GM23338 (cell line): Measurements from ENCODE around the gene CARHSP1. TPM values are rescaled to one million over a fixed set of nuclear protein-coding genes. Genes with fewer than 3 reads are reported as not detected.

Source experiments
- ATAC-seq: fragments of 200-7000 bp; cut with Tn5 transposase; 3 replicates; pipeline ENCODE4 v1.9.1; 2020
- DNase-seq: peaks from one replicate; pipeline ENCODE4 v3.0.0-alpha.2; 2015; ENCODE audit warnings: low spot score
- H2AFZ ChIP-seq: fragments of 200-600 bp; sonication (generic); 2 replicates; pipeline ENCODE4 v1.8.0; 2016; ENCODE audit warnings: antibody characterized with exemption, mild to moderate bottlenecking, moderate library complexity
- H3F3A ChIP-seq: fragments of 200-600 bp; sonication (generic); replicated peaks from 2 replicates; pipeline ENCODE4 v1.8.0; 2017; ENCODE audit warnings: antibody characterized with exemption, mixed run types, low read depth
- H3K27ac ChIP-seq: fragments of 200-600 bp; sonication (generic); 2 replicates; pipeline ENCODE4 v1.6.1; 2016; ENCODE audit warnings: low read depth
- H3K27me3 ChIP-seq: fragments of 200-600 bp; sonication (generic); 2 replicates; pipeline ENCODE4 v1.8.0; 2016; ENCODE audit warnings: mild to moderate bottlenecking, mixed run types, moderate library complexity; ENCODE audit not compliant: insufficient read depth
- H3K36me3 ChIP-seq: fragments of 200-600 bp; sonication (generic); 2 replicates; pipeline ENCODE4 v1.8.0; 2016; ENCODE audit warnings: mild to moderate bottlenecking; ENCODE audit not compliant: insufficient read depth
- H3K4me1 ChIP-seq: fragments of 200-600 bp; sonication (generic); 2 replicates; pipeline ENCODE4 v1.8.0; 2016; ENCODE audit warnings: mild to moderate bottlenecking, moderate library complexity; ENCODE audit not compliant: insufficient read depth
- H3K4me2 ChIP-seq: fragments of 200-600 bp; sonication (generic); 2 replicates; pipeline ENCODE4 v1.7.1; 2017; ENCODE audit warnings: mixed run types
- H3K4me3 ChIP-seq: fragments of 200-600 bp; sonication (generic); 2 replicates; pipeline ENCODE4 v1.6.1; 2016; ENCODE audit warnings: mixed run types
- H3K79me2 ChIP-seq: fragments of 200-600 bp; sonication (generic); replicated peaks from 2 replicates; pipeline ENCODE4 v1.8.0; 2017; ENCODE audit warnings: mild to moderate bottlenecking; ENCODE audit not compliant: insufficient read depth
- H3K9me2 ChIP-seq: fragments of 200-600 bp; sonication (generic); 2 replicates; pipeline ENCODE4 v1.8.0; 2017; ENCODE audit not compliant: insufficient read depth
- H4K20me1 ChIP-seq: fragments of 200-600 bp; sonication (generic); replicated peaks from 2 replicates; pipeline ENCODE4 v1.8.0; 2017; ENCODE audit warnings: mild to moderate bottlenecking; ENCODE audit not compliant: insufficient read depth
- H3K27ac Mint-ChIP-seq: 2 replicates; pipeline ENCODE4 v1.8.0; 2020; ENCODE audit warnings: inconsistent platforms, mild to moderate bottlenecking, moderate library complexity, mixed read lengths
- H3K27me3 Mint-ChIP-seq: 3 replicates; pipeline ENCODE4 v1.8.0; 2022; ENCODE audit warnings: low read depth, mild to moderate bottlenecking, moderate library complexity, mixed read lengths, inconsistent platforms; ENCODE audit not compliant: insufficient read depth, poor library complexity
- H3K36me3 Mint-ChIP-seq: 3 replicates; pipeline ENCODE4 v1.8.0; 2021; ENCODE audit warnings: low read depth, mild to moderate bottlenecking, inconsistent platforms, moderate library complexity, mixed read lengths
- H3K4me1 Mint-ChIP-seq: 3 replicates; pipeline ENCODE4 v1.8.0; 2020; ENCODE audit warnings: mild to moderate bottlenecking, inconsistent platforms, mixed read lengths
- H3K4me3 Mint-ChIP-seq: 3 replicates; pipeline ENCODE4 v1.8.0; 2021; ENCODE audit warnings: moderate library complexity, mild to moderate bottlenecking, inconsistent platforms, mixed read lengths
- H3K9me3 Mint-ChIP-seq: 3 replicates; pipeline ENCODE4 v1.8.0; 2020; ENCODE audit warnings: moderate library complexity, mild to moderate bottlenecking, inconsistent platforms, mixed read lengths
- CREB1 ChIP-seq: fragments of 250-450 bp; sonication (Bioruptor Pico); IDR thresholded peaks from 2 replicates; pipeline ENCODE4 v1.5.0; 2020; ENCODE audit warnings: low read depth, mild to moderate bottlenecking, moderate library complexity
- JUNB ChIP-seq: IDR thresholded peaks from one replicate; pipeline ENCODE4 v1.6.1; 2016; ENCODE audit warnings: antibody characterized with exemption; ENCODE audit not compliant: unreplicated experiment
- NANOG ChIP-seq: IDR thresholded peaks from 2 replicates; pipeline ENCODE4 v1.6.1; 2016; ENCODE audit warnings: antibody characterized with exemption, borderline replicate concordance
- REST ChIP-seq: IDR thresholded peaks from one replicate; pipeline ENCODE4 v1.6.1; 2018; ENCODE audit warnings: antibody characterized with exemption; ENCODE audit not compliant: unreplicated experiment
- polyA plus RNA-seq: library from polyadenylated mRNA; unstranded; fragments of >200 nt; fragmentation: Nextera tagmentation; extraction: Ambion mirVana; gene quantifications from 2 replicates; pipeline ENCODE4 v1.2.1, GENCODE V29; 2016
- total RNA-seq: library from RNA; depleted of rRNA; stranded (reverse); fragments of >200 nt; shearing (Covaris generic); gene quantifications from 2 replicates; pipeline ENCODE4 v1.2.3, GENCODE V29; 2014
- TF ChIP-seq, protein P1 (sequence below): fragments of 250-450 bp; sonication (Bioruptor Pico); IDR thresholded peaks from 2 replicates; pipeline ENCODE4 v1.5.0; 2020; ENCODE audit warnings: mild to moderate bottlenecking, moderate library complexity
- TF ChIP-seq, protein P2 (sequence below), 2 experiments: fragments of 200-600 bp in 1 of 2; sonication (generic) in 1 of 2; conservative IDR thresholded peaks; 2 replicates each; pipeline versions ENCODE4 v1.5.1 to v1.6.1; 2016 to 2017; ENCODE audit warnings: antibody characterized with exemption in 2 of 2, low read depth in 2 of 2, mild to moderate bottlenecking in 2 of 2, moderate library complexity in 1 of 2

Gene CARHSP1
- total and polyA plus RNA-seq, 2 experiments from 2014 or later, result 286 to 339 TPM

- H3F3A ChIP-seq, result 0 out of 2 replicates have a peak, but pooled peaks cover 6% of the 10 kb centered on the region
- no peaks in the 10 kb centered on the region for H3K79me2 ChIP-seq
- Mint-ChIP-seq H3K27me3 (peaks cover 31% of the 10 kb centered on the region), H3K4me1 (peaks cover 15% of the 10 kb centered on the region), H3K27ac (no peak overlapping the region), H3K4me3 (no peak overlapping the region), H3K9me3 (no peaks in the 10 kb centered on the region), H3K36me3 (peaks cover 55% of the 10 kb centered on the region)
- no peak overlapping the region for H3K27ac ChIP-seq
- no peak for ATAC-seq
- DNase-seq, result no peak
- H3K4me3 ChIP-seq, result no peak overlapping the region
- H3K27me3 ChIP-seq, result no peaks in the 10 kb centered on the region
- no peak overlapping the region for H2AFZ ChIP-seq
- peaks cover 11% of the 10 kb centered on the region; the same call in 1 of the 2 replicates for H3K4me1 ChIP-seq
- no peak overlapping the region for H3K4me2 ChIP-seq
- TF ChIP-seq, protein P1, sequence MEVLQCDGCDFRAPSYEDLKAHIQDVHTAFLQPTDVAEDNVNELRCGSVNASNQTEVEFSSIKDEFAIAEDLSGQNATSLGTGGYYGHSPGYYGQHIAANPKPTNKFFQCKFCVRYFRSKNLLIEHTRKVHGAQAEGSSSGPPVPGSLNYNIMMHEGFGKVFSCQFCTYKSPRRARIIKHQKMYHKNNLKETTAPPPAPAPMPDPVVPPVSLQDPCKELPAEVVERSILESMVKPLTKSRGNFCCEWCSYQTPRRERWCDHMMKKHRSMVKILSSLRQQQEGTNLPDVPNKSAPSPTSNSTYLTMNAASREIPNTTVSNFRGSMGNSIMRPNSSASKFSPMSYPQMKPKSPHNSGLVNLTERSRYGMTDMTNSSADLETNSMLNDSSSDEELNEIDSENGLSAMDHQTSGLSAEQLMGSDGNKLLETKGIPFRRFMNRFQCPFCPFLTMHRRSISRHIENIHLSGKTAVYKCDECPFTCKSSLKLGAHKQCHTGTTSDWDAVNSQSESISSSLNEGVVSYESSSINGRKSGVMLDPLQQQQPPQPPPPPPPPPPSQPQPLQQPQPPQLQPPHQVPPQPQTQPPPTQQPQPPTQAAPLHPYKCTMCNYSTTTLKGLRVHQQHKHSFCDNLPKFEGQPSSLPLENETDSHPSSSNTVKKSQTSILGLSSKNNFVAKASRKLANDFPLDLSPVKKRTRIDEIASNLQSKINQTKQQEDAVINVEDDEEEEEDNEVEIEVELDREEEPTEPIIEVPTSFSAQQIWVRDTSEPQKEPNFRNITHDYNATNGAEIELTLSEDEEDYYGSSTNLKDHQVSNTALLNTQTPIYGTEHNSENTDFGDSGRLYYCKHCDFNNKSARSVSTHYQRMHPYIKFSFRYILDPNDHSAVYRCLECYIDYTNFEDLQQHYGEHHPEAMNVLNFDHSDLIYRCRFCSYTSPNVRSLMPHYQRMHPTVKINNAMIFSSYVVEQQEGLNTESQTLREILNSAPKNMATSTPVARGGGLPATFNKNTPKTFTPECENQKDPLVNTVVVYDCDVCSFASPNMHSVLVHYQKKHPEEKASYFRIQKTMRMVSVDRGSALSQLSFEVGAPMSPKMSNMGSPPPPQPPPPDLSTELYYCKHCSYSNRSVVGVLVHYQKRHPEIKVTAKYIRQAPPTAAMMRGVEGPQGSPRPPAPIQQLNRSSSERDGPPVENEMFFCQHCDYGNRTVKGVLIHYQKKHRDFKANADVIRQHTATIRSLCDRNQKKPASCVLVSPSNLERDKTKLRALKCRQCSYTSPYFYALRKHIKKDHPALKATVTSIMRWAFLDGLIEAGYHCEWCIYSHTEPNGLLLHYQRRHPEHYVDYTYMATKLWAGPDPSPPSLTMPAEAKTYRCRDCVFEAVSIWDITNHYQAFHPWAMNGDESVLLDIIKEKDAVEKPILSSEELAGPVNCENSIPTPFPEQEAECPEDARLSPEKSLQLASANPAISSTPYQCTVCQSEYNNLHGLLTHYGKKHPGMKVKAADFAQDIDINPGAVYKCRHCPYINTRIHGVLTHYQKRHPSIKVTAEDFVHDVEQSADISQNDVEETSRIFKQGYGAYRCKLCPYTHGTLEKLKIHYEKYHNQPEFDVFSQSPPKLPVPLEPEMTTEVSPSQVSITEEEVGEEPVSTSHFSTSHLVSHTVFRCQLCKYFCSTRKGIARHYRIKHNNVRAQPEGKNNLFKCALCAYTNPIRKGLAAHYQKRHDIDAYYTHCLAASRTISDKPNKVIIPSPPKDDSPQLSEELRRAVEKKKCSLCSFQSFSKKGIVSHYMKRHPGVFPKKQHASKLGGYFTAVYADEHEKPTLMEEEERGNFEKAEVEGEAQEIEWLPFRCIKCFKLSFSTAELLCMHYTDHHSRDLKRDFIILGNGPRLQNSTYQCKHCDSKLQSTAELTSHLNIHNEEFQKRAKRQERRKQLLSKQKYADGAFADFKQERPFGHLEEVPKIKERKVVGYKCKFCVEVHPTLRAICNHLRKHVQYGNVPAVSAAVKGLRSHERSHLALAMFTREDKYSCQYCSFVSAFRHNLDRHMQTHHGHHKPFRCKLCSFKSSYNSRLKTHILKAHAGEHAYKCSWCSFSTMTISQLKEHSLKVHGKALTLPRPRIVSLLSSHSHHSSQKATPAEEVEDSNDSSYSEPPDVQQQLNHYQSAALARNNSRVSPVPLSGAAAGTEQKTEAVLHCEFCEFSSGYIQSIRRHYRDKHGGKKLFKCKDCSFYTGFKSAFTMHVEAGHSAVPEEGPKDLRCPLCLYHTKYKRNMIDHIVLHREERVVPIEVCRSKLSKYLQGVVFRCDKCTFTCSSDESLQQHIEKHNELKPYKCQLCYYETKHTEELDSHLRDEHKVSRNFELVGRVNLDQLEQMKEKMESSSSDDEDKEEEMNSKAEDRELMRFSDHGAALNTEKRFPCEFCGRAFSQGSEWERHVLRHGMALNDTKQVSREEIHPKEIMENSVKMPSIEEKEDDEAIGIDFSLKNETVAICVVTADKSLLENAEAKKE (CRISPR knock-in tag), result no peak
- TF ChIP-seq REST (no peak), NANOG (no peak), CREB1 (no peak), JUNB (no peak)
- TF ChIP-seq, protein P2, sequence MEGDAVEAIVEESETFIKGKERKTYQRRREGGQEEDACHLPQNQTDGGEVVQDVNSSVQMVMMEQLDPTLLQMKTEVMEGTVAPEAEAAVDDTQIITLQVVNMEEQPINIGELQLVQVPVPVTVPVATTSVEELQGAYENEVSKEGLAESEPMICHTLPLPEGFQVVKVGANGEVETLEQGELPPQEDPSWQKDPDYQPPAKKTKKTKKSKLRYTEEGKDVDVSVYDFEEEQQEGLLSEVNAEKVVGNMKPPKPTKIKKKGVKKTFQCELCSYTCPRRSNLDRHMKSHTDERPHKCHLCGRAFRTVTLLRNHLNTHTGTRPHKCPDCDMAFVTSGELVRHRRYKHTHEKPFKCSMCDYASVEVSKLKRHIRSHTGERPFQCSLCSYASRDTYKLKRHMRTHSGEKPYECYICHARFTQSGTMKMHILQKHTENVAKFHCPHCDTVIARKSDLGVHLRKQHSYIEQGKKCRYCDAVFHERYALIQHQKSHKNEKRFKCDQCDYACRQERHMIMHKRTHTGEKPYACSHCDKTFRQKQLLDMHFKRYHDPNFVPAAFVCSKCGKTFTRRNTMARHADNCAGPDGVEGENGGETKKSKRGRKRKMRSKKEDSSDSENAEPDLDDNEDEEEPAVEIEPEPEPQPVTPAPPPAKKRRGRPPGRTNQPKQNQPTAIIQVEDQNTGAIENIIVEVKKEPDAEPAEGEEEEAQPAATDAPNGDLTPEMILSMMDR (conservative IDR thresholded peaks at IDR 0.05; ENCODE audit: low read depth in 2 of 2), result no peak
- H3K36me3 ChIP-seq, result peaks cover 36% of the 10 kb centered on the region
- H3K9me2 ChIP-seq, result no peaks in the 10 kb centered on the region
- peaks cover 6% of the 10 kb centered on the region; the same call in 1 of the 2 replicates for H4K20me1 ChIP-seq
These were observed 21.2 kb upstream of the CARHSP1 start for GRCh38 chr16:8889893-8890548.
